ENCODE results near the gene INTS14. TPM values are rescaled to one million over a fixed set of nuclear protein-coding genes. Genes with fewer than 3 reads are reported as not detected.

INTS14 gene
- total RNA-seq (2014; rRNA removed; shearing (Covaris generic)), result 35.9 and 55.3 TPM in 2 replicates

GRCh38 chr15:65610871-65611718 lies at the start of gene INTS14:
Gene INTS14 (minus strand): TSS chr15:65611131. CDS start chr15:65607380, 3,751 bp downstream.
- peak; percentile 93 for DNase-seq (ENCODE audit: low read depth)

- DNase-seq (ENCODE audit: low read depth), result no peak
Observed at GRCh38 chr15:65659502-65660052, 48.6 kb upstream of the INTS14 start.

DNA sequence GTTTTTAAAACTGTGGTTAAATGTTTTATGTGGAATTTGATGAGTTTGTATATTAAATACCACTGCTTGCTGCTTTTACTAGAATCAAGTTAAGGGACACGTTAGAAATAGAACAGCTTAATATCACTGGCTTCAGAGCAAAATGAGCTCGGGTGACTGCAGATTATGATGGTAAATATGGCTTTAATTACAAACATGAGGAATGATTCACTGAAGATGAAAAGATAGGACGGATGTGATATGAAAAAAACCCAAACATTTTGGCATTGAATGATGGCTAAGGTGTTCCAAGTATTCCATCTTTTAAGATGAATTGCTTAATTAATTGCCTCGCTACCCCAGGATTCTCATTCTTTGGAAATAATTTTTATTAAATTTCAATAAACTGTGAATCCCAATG lies 44.5 kb upstream of the INTS14 start:
- DNase-seq (ENCODE audit: low read depth), result no peak

DNA sequence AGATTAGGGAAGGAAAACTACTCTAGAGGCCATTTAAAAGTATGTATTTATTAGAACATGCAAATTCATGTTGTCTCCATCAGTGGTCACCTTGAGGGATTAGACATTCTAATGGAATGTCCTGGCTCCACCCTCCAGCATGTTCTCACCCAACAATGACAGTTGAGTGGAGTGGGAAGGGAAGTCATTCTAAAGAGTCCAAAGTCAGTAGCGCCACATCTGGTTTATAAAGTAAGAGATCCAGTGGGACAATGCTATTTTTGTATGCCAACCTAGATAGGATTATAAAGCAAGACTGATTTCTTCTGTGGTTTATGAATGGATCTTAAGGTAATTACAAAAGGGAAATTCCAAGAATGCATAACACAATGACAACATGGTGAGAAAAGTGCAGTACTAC lies 44.1 kb upstream of the INTS14 start:
- DNase-seq (ENCODE audit: low read depth), result peak; percentile 82

GRCh38 chr15:65653801-65654521 lies 43.0 kb upstream of the INTS14 start:
- peak; percentile 15 for DNase-seq (ENCODE audit: low read depth)

- peak; percentile 51 for DNase-seq (ENCODE audit: low read depth)
Observed at GRCh38 chr15:65653341-65653740, 42.4 kb upstream of the INTS14 start.

GRCh38 chr15:65651831-65652749 lies 41.2 kb upstream of the INTS14 start:
- no peak for DNase-seq (ENCODE audit: low read depth)

GRCh38 chr15:65651042-65651322 lies 40.1 kb upstream of the INTS14 start:
- no peak for DNase-seq (ENCODE audit: low read depth)

DNA sequence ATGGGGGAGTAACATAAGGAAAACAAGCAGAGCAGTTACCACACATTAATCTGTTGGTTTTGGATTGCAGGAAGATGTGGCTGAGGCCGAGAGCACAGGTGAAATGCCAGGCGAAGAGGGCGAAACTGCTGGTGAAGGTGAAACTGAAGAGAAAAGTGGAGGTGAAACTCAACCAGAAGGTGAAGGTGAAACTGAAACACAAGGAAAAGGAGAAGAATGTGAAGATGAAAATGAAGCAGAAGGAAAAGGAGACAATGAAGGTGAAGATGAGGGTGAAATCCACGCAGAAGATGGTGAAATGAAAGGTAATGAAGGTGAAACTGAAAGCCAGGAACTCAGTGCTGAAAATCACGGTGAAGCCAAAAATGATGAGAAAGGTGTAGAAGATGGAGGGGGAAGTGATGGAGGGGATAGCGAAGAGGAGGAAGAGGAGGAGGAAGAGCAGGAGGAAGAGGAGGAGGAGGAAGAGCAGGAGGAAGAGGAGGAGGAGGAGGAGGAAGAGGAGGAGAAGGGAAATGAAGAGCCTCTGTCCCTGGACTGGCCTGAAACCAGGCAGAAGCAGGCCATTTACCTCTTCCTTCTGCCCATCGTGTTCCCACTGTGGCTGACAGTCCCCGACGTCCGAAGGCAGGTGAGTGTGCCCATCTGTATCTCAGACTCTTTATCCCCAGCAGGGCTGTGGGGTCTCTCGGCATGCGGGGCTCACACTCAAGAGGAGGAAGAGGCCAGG lies 39.5 kb upstream of the INTS14 start:
- no peak for DNase-seq (ENCODE audit: low read depth)

DNA sequence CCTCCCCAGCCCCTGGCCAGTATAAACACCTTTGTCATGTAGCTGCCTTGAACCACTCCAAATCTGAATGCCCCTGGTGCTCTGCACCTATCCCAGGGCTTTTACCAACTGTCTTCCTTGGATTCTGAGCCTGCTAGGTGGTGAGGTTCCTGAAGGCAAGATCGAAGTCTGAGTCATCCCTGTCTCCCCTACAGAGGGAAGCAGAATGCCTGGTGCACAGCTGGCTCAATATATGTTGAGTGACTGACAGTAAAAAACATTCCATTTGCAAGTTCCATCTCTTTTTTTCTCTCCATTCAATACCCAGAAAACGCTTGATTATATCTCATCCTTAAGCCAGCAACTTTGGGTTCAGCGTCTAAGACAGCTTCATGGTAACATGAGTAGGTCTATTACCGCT lies 35.6 kb upstream of the INTS14 start:
- peak; percentile 34 for DNase-seq (ENCODE audit: low read depth)

GRCh38 chr15:65645392-65645791 lies 34.5 kb upstream of the INTS14 start:
- DNase-seq (ENCODE audit: low read depth), result no peak

DNA sequence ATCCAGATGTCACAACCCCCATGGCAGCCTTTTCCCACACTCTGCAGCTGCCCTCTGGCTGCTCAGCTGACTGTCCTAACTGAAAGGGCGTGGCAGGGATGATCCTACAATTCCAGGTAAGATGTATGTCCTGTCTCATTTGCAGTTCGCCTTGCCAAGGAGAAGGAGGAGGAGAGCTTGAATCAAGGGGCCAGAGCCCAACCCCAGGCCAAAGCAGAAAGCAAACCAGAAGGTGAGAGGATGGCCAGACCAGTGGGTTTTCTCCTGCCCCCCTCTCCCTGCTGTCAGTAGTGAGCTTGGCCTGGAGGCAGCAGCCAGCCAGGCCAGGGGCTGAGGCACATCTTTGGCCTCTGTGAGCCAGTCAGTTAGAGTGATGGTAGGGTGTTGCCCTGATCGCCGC lies 33.4 kb upstream of the INTS14 start:
- DNase-seq (ENCODE audit: low read depth), result no peak

DNA sequence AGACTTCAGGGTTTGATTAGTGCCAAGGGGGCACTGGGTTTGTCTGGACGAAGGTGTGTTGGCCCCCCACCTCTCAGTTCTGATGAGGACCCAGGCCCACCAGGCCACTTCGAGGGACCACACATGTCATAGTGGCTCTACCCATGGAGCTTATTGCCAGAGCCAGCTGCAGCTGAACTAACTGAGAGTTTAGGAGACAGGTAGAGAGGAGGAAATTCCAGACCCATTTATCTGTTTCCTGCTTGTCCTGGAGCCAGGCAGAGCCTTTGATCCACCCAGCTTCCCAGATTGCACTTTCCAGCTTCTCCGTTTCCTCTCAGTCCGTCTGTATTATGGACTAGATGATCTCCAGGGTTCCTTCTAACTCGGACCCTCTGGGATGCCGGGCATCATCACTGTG lies 31.7 kb upstream of the INTS14 start:
- DNase-seq (ENCODE audit: low read depth), result no peak

- no peak for DNase-seq (ENCODE audit: low read depth)
Observed at GRCh38 chr15:65641768-65642475, 31.0 kb upstream of the INTS14 start.

DNA sequence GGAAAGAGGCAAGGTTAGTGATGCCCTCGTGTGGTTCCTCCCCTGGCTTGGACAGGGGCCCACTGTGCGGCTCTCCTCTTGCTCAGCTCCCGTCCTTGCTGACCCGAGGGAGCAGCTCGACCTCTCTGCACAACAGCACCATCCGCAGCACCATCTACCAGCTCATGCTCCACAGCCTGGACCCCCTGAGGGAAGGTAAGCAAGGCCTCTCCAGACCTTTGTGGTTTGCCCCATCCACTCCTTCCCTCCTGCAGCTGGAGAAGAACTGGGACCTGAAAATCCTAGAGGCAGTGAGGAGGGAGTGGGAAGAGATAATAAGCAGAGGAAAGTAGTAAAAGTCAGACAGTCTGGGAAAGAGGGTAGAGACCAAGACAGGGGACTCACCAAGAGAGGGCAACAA lies 28.6 kb upstream of the INTS14 start:
- no peak for DNase-seq (ENCODE audit: low read depth)

GRCh38 chr15:65638681-65639089 lies 27.8 kb upstream of the INTS14 start:
- peak; percentile 78 for DNase-seq (ENCODE audit: low read depth)

DNA sequence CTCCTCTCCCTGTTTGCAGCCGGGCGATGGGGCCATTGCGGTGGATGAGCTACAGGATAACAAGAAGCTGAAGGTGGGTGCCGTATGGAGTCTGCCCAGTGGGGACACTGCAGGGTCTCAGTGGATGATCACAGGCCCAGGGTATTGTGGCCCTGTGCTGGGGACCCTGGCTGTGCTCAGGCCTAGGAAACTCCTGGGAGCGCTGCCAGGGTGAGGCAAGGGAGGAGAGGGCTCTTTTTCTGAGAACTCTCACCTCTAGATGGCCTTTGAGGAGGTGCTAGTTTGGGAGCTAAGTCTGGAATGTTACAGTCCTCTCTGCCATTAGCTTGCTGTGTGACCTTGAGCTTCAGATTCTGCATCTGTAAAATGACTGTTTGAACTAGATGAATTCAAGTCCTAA lies 27.2 kb upstream of the INTS14 start:
- DNase-seq (ENCODE audit: low read depth), result no peak

GRCh38 chr15:65634356-65634755 lies 23.4 kb upstream of the INTS14 start:
- no peak for DNase-seq (ENCODE audit: low read depth)

GRCh38 chr15:65633752-65634151 lies 22.8 kb upstream of the INTS14 start:
- DNase-seq (ENCODE audit: low read depth), result no peak

GRCh38 chr15:65632780-65633375 lies 21.9 kb upstream of the INTS14 start:
- DNase-seq (ENCODE audit: low read depth), result no peak

All from M059J (cell line).